Thyroid gland (tissue), 4 donors: ENCODE results near the gene EVA1A. TPM values are rescaled to one million over a fixed set of nuclear protein-coding genes. Genes with fewer than 3 reads are reported as not detected.

Source experiments
- DNase-seq, 2 donors: peaks; one replicate each; pipeline ENCODE4 v3.0.0-alpha.2; 2019
- H3K27ac ChIP-seq, 3 donors: fragments of 200-600 bp; sonication (generic); 1 replicate in 2 of 3; 2 replicates in 1 of 3; pipeline ENCODE4 v1.5.1; 2016 to 2019; ENCODE audit warnings: mild to moderate bottlenecking in 1 of 3, moderate library complexity in 1 of 3
- H3K27me3 ChIP-seq: fragments of 200-600 bp; sonication (generic); one replicate; pipeline ENCODE4 v1.5.1; 2019
- H3K36me3 ChIP-seq, 2 donors: fragments of 200-600 bp; sonication (generic); one replicate each; pipeline ENCODE4 v1.5.1; 2016 to 2019
- H3K4me1 ChIP-seq, 2 donors: fragments of 200-600 bp; sonication (generic); one replicate each; pipeline ENCODE4 v1.5.1; 2017 to 2019
- H3K4me3 ChIP-seq, 3 donors: fragments of 200-600 bp; sonication (generic); replicated peaks in 1 of 3; 1 replicate in 2 of 3; 2 replicates in 1 of 3; pipeline ENCODE4 v1.5.1; 2016; ENCODE audit warnings: mild to moderate bottlenecking in 1 of 3
- H3K9me3 ChIP-seq: fragments of 200-600 bp; sonication (generic); one replicate; pipeline ENCODE4 v1.5.1; 2017
- CTCF ChIP-seq, 6 experiments: fragments of 200-600 bp in 3 of 6; fragments of 450-650 bp in 3 of 6; sonication (generic) in 3 of 6; IDR thresholded peaks; one replicate each; pipeline ENCODE4 v1.5.1; 2016 to 2019; ENCODE audit warnings: antibody characterized with exemption in 6 of 6, mild to moderate bottlenecking in 2 of 6, inconsistent platforms in 1 of 6, moderate library complexity in 1 of 6
- POLR2A ChIP-seq, 2 donors: fragments of 450-650 bp; IDR thresholded peaks; one replicate each; pipeline ENCODE4 v1.6.1; 2017; ENCODE audit warnings: antibody characterized with exemption in 2 of 2, mild to moderate bottlenecking in 2 of 2, moderate library complexity in 1 of 2
- WGBS, 2 donors: methylation state at CpG; one replicate each; pipeline ENCODE4 v1.1.5; 2017; 5-methylcytosine and 5-hydroxymethylcytosine counted together
- intact Hi-C: fragments of 100-400 bp; cut with DNase I; formaldehyde crosslinking; loops from one replicate; pipeline ENCODE4 v1.15.1; 2023
- total RNA-seq, 4 donors: library from RNA; depleted of rRNA; stranded (reverse); fragments of >200 nt; gene quantifications; one replicate each; pipeline ENCODE4 v1.2.3, GENCODE V29; 2016

Gene EVA1A
- total RNA-seq, 4 donors from 2014 or later = 3.6 to 19.8 (median 12.3) TPM

- H3K36me3 ChIP-seq = no peaks in the 10 kb centered on the region
- 95 to 97% methylated on average over 4 of the region's 4 CpGs for WGBS, 2 donors
- H3K4me3 ChIP-seq = no peak overlapping the region
- DNase-seq = no peak
- H3K9me3 ChIP-seq = no peaks in the 10 kb centered on the region
- no peak for TF ChIP-seq POLR2A (IDR thresholded peaks at IDR 0.05)
- TF ChIP-seq CTCF (IDR thresholded peaks at IDR 0.05) = no peak
- H3K27me3 ChIP-seq = no peaks in the 10 kb centered on the region
- H3K27ac ChIP-seq = no peak overlapping the region
- intact Hi-C loops = no loop called here
- H3K4me1 ChIP-seq = peaks cover 10 to 20% of the 10 kb centered on the region in 2 donors
These were observed 3.1 kb downstream of the EVA1A start for GRCh38 chr2:75557474-75558133.

GRCh38 chr2:75556679-75557366, 3.9 kb downstream of the EVA1A start:
- Histone ChIP-seq H3K9me3 (no peaks in the 10 kb centered on the region), H3K27me3 (no peaks in the 10 kb centered on the region), H3K27ac (no peak overlapping the region), H3K36me3 (no peaks in the 10 kb centered on the region), H3K4me1 (peaks cover 10 to 16% of the 10 kb centered on the region in 2 donors), H3K4me3 (no peak overlapping the region)
- 85 to 91% methylated on average over 7 of the region's 7 CpGs for WGBS, 2 donors
- intact Hi-C loops = no loop called here
- TF ChIP-seq CTCF (IDR thresholded peaks at IDR 0.05) (no peak), POLR2A (IDR thresholded peaks at IDR 0.05) (no peak)
- no peak for DNase-seq

GRCh38 chr2:75555701-75556100, 5.0 kb downstream of the EVA1A start:
- Histone ChIP-seq H3K36me3 (no peaks in the 10 kb centered on the region), H3K4me1 (peaks cover 5 to 6% of the 10 kb centered on the region in 2 donors), H3K4me3 (no peak overlapping the region), H3K27me3 (no peaks in the 10 kb centered on the region), H3K9me3 (no peaks in the 10 kb centered on the region), H3K27ac (no peak overlapping the region)
- TF ChIP-seq CTCF (IDR thresholded peaks at IDR 0.05) (no peak), POLR2A (IDR thresholded peaks at IDR 0.05) (no peak)
- DNase-seq = no peak
- intact Hi-C loops = no loop called here
- WGBS, 2 donors = 91 to 94% methylated on average over 4 of the region's 4 CpGs

- no peak overlapping the region for H3K4me3 ChIP-seq
- 94 to 95% methylated on average over 4 of the region's 4 CpGs for WGBS, 2 donors
- no peak overlapping the region for H3K27ac ChIP-seq
- intact Hi-C loops = no loop called here
- DNase-seq = no peak
- H3K27me3 ChIP-seq = no peaks in the 10 kb centered on the region
- H3K4me1 ChIP-seq = no peaks in the 10 kb centered on the region
- TF ChIP-seq POLR2A (IDR thresholded peaks at IDR 0.05) (no peak), CTCF (IDR thresholded peaks at IDR 0.05) (no peak)
- H3K9me3 ChIP-seq = no peaks in the 10 kb centered on the region
- H3K36me3 ChIP-seq = no peaks in the 10 kb centered on the region
These were observed 6.7 kb downstream of the EVA1A start for GRCh38 chr2:75553935-75554531.

- no peaks in the 10 kb centered on the region for H3K4me1 ChIP-seq
These were observed 8.5 kb downstream of the EVA1A start for GRCh38 chr2:75552222-75552621.

More at GRCh38 chr2:75552222-75552621, 8.5 kb downstream of the EVA1A start:
- Histone ChIP-seq H3K4me3 (no peak overlapping the region), H3K27me3 (no peaks in the 10 kb centered on the region), H3K9me3 (no peaks in the 10 kb centered on the region), H3K36me3 (no peaks in the 10 kb centered on the region), H3K27ac (no peak overlapping the region)
- no peak for DNase-seq
- 86 to 91% methylated on average over 1 of the region's 1 CpG for WGBS, 2 donors
- intact Hi-C loops = no loop called here
- TF ChIP-seq CTCF (IDR thresholded peaks at IDR 0.05) (no peak), POLR2A (IDR thresholded peaks at IDR 0.05) (no peak)
